Left ventricle myocardium inferior (tissue), 1 donor: Measurements from ENCODE around the gene CEP85. TPM values are rescaled to one million over a fixed set of nuclear protein-coding genes. Genes with fewer than 3 reads are reported as not detected.
A peak's percentile ranks its signal among the peaks of the same experiment; 100 is the strongest.

Experiments
- DNase-seq: peaks from one replicate; pipeline ENCODE4 v3.0.0-alpha.2; 2020
- H3K27ac ChIP-seq: fragments of 200-600 bp; replicated peaks from 2 replicates; pipeline ENCODE4 v1.8.0; 2021
- H3K27me3 ChIP-seq: fragments of 200-600 bp; 2 replicates; pipeline ENCODE4 v1.8.0; 2021; ENCODE audit warnings: low read depth
- H3K36me3 ChIP-seq: fragments of 200-600 bp; 2 replicates; pipeline ENCODE4 v1.8.0; 2021
- H3K4me1 ChIP-seq: fragments of 200-600 bp; 2 replicates; pipeline ENCODE4 v1.8.0; 2021
- H3K4me3 ChIP-seq: fragments of 200-600 bp; 2 replicates; pipeline ENCODE4 v1.8.0; 2021; ENCODE audit warnings: mild to moderate bottlenecking, moderate library complexity
- H3K9me3 ChIP-seq: fragments of 200-600 bp; replicated peaks from 2 replicates; pipeline ENCODE4 v1.8.0; 2021
- intact Hi-C: fragments of 100-400 bp; cut with micrococcal nuclease; formaldehyde crosslinking; loops from one replicate; pipeline ENCODE4 v1.11.0; 2022
- total RNA-seq: library from RNA; stranded (reverse); fragmentation: NEBNext Ultra II Directional; extraction: Animal tissue kit (Norgen Biotek cat#: 25700); gene quantifications from one replicate; pipeline ENCODE4 v1.2.1, GENCODE V29; 2021
- TF ChIP-seq, protein P1 (sequence below): fragments of 200-600 bp; IDR thresholded peaks from 2 replicates; pipeline ENCODE4 v1.8.0; 2021; ENCODE audit warnings: antibody characterized with exemption, mild to moderate bottlenecking, borderline replicate concordance
- donor health status: DM: no; HTN: yes; CAD: no; lungs with severe emphysema.

CEP85 gene
- total RNA-seq, 1 donor from 2014 or later, result 71.2 TPM

DNA sequence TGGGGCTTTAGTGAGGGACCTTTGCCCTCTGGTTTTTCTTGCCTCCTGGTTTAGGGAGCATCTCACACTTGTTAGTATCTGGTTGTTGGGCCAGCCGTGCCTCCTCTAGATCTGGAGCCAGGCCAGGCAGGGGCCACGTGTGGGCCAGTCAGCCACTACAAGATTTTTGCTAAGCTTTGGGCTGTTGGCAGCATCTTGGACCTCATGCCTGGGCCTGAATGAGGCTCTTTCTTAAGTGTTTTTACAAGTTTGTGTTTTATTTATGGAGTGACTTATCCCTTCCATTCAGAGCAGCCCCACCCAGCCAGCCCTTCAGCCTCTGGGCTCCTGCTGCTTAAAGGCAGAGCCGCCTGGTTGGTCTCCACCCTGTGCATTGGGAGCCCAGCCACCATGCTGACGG, 44.3 kb downstream of the CEP85 start:
- Histone ChIP-seq H3K9me3 (no peaks in the 10 kb centered on the region), H3K27ac (peak overlapping the region; percentile 98), H3K4me1 (peaks cover 89% of the 10 kb centered on the region), H3K27me3 (no peaks in the 10 kb centered on the region), H3K4me3 (no peak overlapping the region), H3K36me3 (peaks cover 40% of the 10 kb centered on the region)
- intact Hi-C loops, result loop anchor here (5.0 kb wide), 1 partner anchor 44 kb away; no protein-coding TSS in a partner anchor
- TF ChIP-seq, protein P1, sequence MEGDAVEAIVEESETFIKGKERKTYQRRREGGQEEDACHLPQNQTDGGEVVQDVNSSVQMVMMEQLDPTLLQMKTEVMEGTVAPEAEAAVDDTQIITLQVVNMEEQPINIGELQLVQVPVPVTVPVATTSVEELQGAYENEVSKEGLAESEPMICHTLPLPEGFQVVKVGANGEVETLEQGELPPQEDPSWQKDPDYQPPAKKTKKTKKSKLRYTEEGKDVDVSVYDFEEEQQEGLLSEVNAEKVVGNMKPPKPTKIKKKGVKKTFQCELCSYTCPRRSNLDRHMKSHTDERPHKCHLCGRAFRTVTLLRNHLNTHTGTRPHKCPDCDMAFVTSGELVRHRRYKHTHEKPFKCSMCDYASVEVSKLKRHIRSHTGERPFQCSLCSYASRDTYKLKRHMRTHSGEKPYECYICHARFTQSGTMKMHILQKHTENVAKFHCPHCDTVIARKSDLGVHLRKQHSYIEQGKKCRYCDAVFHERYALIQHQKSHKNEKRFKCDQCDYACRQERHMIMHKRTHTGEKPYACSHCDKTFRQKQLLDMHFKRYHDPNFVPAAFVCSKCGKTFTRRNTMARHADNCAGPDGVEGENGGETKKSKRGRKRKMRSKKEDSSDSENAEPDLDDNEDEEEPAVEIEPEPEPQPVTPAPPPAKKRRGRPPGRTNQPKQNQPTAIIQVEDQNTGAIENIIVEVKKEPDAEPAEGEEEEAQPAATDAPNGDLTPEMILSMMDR, result no peak
- peak; percentile 51 for DNase-seq

DNA sequence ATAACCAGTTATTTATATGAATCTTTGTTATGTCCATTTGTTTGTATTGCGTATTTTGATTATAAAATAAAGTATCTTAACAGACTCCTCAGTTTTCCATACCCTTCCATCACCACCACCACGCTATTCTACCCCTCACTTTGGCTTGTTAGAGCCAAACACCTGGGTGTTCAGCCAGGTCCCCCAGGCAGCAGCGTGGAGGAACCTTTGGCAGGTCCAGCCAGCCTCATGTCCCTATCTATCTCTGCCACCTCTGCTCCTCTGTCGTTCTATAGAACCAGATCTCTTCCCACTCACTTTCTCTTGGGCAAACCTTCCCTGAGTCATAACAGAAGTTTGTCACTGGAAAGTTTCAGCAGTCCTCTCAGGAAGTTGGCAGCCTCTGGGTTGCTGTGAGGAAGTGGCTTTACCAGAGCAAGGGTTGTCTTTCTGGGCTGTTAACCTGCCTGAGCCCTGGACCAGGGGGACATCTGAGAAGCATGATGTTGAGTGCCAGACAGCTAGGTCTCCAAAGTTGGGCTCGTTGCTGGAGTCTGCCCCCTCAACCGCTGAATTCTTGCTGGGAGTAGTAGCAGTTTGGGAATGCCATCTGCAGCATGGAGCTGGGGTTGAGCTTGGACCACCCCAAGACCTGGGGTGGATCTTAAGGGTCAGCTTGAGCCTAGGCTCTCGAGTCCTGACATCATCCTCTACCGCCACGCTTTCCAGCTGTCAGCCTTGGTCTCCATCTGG, 44.9 kb downstream of the CEP85 start:
- H3K4me1 ChIP-seq, result peaks cover 92% of the 10 kb centered on the region

GRCh38 chr1:26279456-26280332, 45.7 kb downstream of the CEP85 start, which contains the start of gene SH3BGRL3:
TSS of gene SH3BGRL3 (plus strand) at chr1:26280086. CDS start at chr1:26280156, 70 bp downstream.
- peaks cover 92% of the 10 kb centered on the region for H3K4me1 ChIP-seq

More for the DNA sequence above, 44.9 kb downstream of the CEP85 start:
- H3K27ac ChIP-seq, result peak overlapping the region; percentile 98
- peaks cover 37% of the 10 kb centered on the region for H3K36me3 ChIP-seq
- intact Hi-C loops, result loop anchor here (5.0 kb wide), 1 partner anchor 43 kb away; no protein-coding TSS in a partner anchor
- peak overlapping the region; percentile 92 for H3K4me3 ChIP-seq
- no peak for DNase-seq
- H3K27me3 ChIP-seq, result no peaks in the 10 kb centered on the region
- H3K9me3 ChIP-seq, result no peaks in the 10 kb centered on the region
- TF ChIP-seq, protein P1, result no peak

DNA sequence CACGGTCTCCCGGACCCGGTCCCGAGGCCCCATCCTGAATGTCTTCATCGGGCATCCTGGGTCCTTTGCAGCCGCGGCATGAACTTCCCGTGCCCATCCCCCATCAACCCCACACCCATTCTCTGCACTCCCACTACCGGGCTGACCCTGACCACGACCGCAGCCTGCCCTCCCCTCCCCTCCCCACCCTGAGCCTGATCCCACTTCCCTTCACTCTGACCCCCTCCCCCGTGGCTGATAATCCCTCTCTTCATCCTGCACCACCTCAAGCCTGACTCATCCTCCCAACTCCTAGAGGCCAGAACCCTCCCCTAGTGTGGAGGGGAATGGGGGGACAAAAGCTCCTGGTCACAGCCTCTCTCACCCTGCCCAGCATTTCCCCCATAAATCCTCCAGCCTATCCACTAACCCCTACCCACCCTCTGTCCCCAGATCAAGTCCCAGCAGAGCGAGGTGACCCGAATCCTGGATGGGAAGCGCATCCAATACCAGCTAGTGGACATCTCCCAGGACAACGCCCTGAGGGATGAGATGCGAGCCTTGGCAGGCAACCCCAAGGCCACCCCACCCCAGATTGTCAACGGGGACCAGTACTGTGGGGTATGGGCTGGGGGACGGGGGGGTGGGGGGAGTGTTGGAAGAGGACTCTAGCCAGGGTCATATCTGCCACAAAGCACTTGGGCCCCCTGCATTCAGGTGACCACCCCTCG, 46.5 kb downstream of the CEP85 start:
- peaks cover 92% of the 10 kb centered on the region for H3K4me1 ChIP-seq
- intact Hi-C loops, result no loop called here
- DNase-seq, result no peak
- peak overlapping the region; percentile 92 for H3K4me3 ChIP-seq
- H3K27me3 ChIP-seq, result no peaks in the 10 kb centered on the region
- H3K27ac ChIP-seq, result peak overlapping the region; percentile 98
- TF ChIP-seq, protein P1, result no peak
- no peaks in the 10 kb centered on the region for H3K9me3 ChIP-seq
- H3K36me3 ChIP-seq, result peaks cover 26% of the 10 kb centered on the region

More at GRCh38 chr1:26279456-26280332, 45.7 kb downstream of the CEP85 start, which contains the start of gene SH3BGRL3:
- Histone ChIP-seq H3K27me3 (no peaks in the 10 kb centered on the region), H3K4me3 (peak within 1 kb of the TSS; percentile 92), H3K9me3 (no peaks in the 10 kb centered on the region), H3K27ac (peak within 1 kb of the TSS; percentile 98), H3K36me3 (peaks cover 33% of the 10 kb centered on the region)
- intact Hi-C loops, result loop anchor here (5.0 kb wide), 1 partner anchor 43 kb away; no protein-coding TSS in a partner anchor
- peak; percentile 92 for DNase-seq
- TF ChIP-seq, protein P1, result peak; percentile 47
